ENCODE results near the gene LRP1B.

LRP1B gene

DNA sequence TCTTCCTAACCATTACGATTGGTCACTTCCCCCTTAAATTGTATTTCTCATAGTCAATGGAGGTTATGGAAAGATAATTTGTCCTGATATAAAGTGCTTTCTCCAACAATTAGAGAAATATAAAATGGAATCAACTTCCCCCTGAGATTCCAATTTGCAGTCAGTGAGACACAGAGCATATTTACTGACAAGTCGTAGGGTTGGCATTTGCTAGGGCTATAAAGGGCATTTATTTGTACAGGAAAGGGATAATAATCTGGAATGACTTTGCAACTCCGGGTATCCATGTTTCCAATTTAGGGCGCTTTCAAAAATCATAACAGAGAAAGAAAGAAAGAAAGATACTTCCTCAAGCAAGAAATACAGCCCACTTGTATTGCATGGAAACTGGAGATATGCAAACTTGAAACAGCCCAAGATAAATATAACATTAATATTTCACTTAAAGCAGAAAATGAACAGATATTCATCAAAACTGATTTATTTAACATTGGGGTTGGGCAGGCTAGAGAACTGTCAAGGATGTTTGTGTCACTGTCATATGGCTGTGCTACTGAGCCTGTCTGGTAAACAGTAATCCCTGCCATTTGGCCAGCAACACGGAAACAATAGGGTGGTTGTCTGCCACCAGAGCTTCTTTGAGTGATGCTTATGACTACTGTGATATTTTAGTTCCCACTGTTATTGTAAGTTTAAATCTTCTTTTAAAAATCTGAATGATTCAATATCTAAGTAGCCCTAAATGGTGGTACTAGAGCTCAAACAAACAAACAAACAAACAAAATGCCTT, 621.8 kb downstream of the LRP1B start:
- TF ChIP-seq, protein P1, sequence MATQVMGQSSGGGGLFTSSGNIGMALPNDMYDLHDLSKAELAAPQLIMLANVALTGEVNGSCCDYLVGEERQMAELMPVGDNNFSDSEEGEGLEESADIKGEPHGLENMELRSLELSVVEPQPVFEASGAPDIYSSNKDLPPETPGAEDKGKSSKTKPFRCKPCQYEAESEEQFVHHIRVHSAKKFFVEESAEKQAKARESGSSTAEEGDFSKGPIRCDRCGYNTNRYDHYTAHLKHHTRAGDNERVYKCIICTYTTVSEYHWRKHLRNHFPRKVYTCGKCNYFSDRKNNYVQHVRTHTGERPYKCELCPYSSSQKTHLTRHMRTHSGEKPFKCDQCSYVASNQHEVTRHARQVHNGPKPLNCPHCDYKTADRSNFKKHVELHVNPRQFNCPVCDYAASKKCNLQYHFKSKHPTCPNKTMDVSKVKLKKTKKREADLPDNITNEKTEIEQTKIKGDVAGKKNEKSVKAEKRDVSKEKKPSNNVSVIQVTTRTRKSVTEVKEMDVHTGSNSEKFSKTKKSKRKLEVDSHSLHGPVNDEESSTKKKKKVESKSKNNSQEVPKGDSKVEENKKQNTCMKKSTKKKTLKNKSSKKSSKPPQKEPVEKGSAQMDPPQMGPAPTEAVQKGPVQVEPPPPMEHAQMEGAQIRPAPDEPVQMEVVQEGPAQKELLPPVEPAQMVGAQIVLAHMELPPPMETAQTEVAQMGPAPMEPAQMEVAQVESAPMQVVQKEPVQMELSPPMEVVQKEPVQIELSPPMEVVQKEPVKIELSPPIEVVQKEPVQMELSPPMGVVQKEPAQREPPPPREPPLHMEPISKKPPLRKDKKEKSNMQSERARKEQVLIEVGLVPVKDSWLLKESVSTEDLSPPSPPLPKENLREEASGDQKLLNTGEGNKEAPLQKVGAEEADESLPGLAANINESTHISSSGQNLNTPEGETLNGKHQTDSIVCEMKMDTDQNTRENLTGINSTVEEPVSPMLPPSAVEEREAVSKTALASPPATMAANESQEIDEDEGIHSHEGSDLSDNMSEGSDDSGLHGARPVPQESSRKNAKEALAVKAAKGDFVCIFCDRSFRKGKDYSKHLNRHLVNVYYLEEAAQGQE (IDR thresholded peaks at IDR 0.05; ENCODE audit: insufficient read depth in 1 of 2, low read depth in 2 of 2, low read length in 2 of 2) = no peak
- TF ChIP-seq TAF1 (IDR thresholded peaks at IDR 0.05; ENCODE audit: borderline replicate concordance, insufficient read depth, low read length) = no peak
- no peak for TF ChIP-seq POLR2AphosphoS5 (IDR thresholded peaks at IDR 0.05; ENCODE audit: low read depth, low read length)
- TF ChIP-seq SIN3A (IDR thresholded peaks at IDR 0.05; ENCODE audit: borderline replicate concordance, insufficient read depth, low read length) = no peak
- TF ChIP-seq FOXP2 (optimal IDR thresholded peaks at IDR 0.05; ENCODE audit: borderline replicate concordance, extremely low read depth, extremely low read length, insufficient read depth) = no peak

DNA sequence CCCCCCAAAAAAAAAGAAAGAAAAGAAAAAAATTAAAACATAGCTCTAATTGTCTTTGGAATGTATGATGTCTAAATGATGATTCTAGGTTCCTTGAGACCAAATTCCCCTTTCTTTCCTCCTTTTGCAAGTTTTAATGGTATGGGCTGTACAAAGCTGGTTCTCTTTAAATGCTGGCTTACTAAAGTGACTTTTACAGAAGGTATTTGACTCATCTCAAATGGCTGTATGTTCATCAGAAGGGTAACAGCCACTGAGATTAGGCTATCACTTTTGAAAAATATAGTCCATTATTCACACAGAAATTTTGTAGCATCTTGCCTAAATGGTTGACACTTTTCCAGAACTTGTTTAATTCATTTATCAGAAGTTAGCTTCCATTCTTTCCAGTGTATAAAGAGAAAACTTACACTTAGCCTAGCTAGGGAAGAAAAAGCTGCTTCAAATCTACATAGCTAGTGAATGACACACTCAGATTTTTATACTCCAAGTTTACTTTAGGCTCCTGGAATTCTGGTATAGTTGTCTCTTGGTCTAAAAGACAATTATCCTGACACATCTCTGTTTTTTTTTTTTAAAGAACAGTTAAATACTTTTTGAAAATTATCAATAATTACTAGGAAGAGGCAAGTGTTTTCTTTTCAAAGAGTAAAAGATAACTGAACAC, 622.6 kb downstream of the LRP1B start:
- TF ChIP-seq POLR2AphosphoS5 (IDR thresholded peaks at IDR 0.05; ENCODE audit: low read depth, low read length) = no peak
- TF ChIP-seq TAF1 (IDR thresholded peaks at IDR 0.05; ENCODE audit: borderline replicate concordance, insufficient read depth, low read length) = no peak
- no peak for TF ChIP-seq SIN3A (IDR thresholded peaks at IDR 0.05; ENCODE audit: borderline replicate concordance, insufficient read depth, low read length)
- TF ChIP-seq, protein P1 (IDR thresholded peaks at IDR 0.05; ENCODE audit: insufficient read depth in 1 of 2, low read depth in 2 of 2, low read length in 2 of 2) = no peak
- TF ChIP-seq FOXP2 (optimal IDR thresholded peaks at IDR 0.05; ENCODE audit: borderline replicate concordance, extremely low read depth, extremely low read length, insufficient read depth) = no peak

DNA sequence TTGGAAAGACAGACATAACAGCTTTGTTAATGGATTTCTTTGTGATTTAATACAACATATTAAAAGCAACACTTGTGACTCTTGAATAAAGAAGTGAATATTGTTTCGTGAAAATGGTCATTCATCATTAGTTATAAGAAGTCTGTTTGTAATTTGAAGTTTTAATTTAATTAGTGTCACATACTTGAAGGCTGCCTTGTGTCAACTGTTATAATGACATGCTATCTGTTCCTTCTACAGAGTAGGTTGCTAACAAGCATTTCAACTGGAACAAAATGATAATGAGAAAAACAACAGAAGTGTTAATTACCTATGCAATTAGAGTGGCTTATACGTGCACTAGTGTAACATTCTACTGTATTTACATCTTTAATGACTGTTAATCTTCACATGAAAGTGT, 624.7 kb downstream of the LRP1B start:
- TF ChIP-seq SIN3A (IDR thresholded peaks at IDR 0.05; ENCODE audit: borderline replicate concordance, insufficient read depth, low read length) (no peak), TAF1 (IDR thresholded peaks at IDR 0.05; ENCODE audit: borderline replicate concordance, insufficient read depth, low read length) (no peak), FOXP2 (optimal IDR thresholded peaks at IDR 0.05; ENCODE audit: borderline replicate concordance, extremely low read depth, extremely low read length, insufficient read depth) (no peak), POLR2AphosphoS5 (IDR thresholded peaks at IDR 0.05; ENCODE audit: low read depth, low read length) (no peak)
- TF ChIP-seq, protein P1 (IDR thresholded peaks at IDR 0.05; ENCODE audit: insufficient read depth in 1 of 2, low read depth in 2 of 2, low read length in 2 of 2) = no peak

DNA sequence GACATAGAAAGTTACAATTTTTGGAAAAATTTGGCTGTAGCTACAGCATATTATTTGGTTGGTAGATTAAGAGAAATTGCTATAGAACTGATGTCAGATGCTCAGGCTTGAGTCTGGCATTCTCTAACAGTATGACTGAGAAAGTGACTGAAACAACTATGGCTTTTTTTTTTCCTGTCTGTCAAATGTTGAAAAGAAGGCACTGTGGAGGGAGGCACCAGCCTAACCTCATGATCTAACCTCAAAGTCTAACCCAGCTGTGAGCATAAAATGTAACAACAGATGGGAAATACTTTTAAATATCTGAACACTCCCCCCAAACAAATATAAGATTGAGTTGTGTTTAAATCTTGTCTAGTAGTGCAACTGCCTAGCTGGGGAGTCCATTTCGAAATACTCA, 629.1 kb downstream of the LRP1B start:
- TF ChIP-seq TAF1 (IDR thresholded peaks at IDR 0.05; ENCODE audit: borderline replicate concordance, insufficient read depth, low read length) (no peak), POLR2AphosphoS5 (IDR thresholded peaks at IDR 0.05; ENCODE audit: low read depth, low read length) (no peak), FOXP2 (optimal IDR thresholded peaks at IDR 0.05; ENCODE audit: borderline replicate concordance, extremely low read depth, extremely low read length, insufficient read depth) (no peak)
- TF ChIP-seq, protein P1 (IDR thresholded peaks at IDR 0.05; ENCODE audit: insufficient read depth in 1 of 2, low read depth in 2 of 2, low read length in 2 of 2) = no peak

Data from PFSK-1 (cell line).